CD14-positive monocyte (primary cell): ENCODE data around the gene SECISBP2. TPM values are rescaled to one million over a fixed set of nuclear protein-coding genes. Genes with fewer than 3 reads are reported as not detected.

ENCODE experiments used
- DNase-seq, 3 donors: peaks; one replicate each; pipeline ENCODE4 v3.0.0-alpha.2; 2011 to 2022
- H2AFZ ChIP-seq: 2 replicates; pipeline ENCODE4 v1.6.0; 2012; ENCODE audit warnings: mild to moderate bottlenecking, low read depth, low read length, inconsistent platforms; ENCODE audit not compliant: insufficient read depth, poor library complexity, severe bottlenecking
- H3K27ac ChIP-seq, 2 donors: 1 replicate in 1 of 2; 2 replicates in 1 of 2; pipeline ENCODE4 v1.5.1; 2012 to 2013; ENCODE audit warnings: low read length in 2 of 2, control low read depth in 1 of 2, inconsistent platforms in 1 of 2, low read depth in 1 of 2, mild to moderate bottlenecking in 1 of 2
- H3K27me3 ChIP-seq, 2 donors: one replicate each; pipeline versions ENCODE4 v1.6.0 to v1.6.1; 2011 to 2013; ENCODE audit warnings: low read length in 2 of 2; ENCODE audit not compliant: control insufficient read depth in 2 of 2, insufficient read depth in 2 of 2
- H3K36me3 ChIP-seq, 2 donors: replicated peaks in 1 of 2; 1 replicate in 1 of 2; 2 replicates in 1 of 2; pipeline versions ENCODE4 v1.5.1 to v1.6.1; 2012 to 2013; ENCODE audit warnings: low read length in 2 of 2, control low read depth in 1 of 2, inconsistent platforms in 1 of 2, mild to moderate bottlenecking in 1 of 2; ENCODE audit not compliant: insufficient read depth in 2 of 2, control insufficient read depth in 1 of 2
- H3K4me1 ChIP-seq, 2 donors: 1 replicate in 1 of 2; 2 replicates in 1 of 2; pipeline versions ENCODE4 v1.5.1 to v1.6.1; 2012 to 2013; ENCODE audit warnings: low read length in 2 of 2, control low read depth in 1 of 2, inconsistent platforms in 1 of 2, mild to moderate bottlenecking in 1 of 2, moderate library complexity in 1 of 2; ENCODE audit not compliant: insufficient read depth in 2 of 2, control insufficient read depth in 1 of 2
- H3K4me2 ChIP-seq: replicated peaks from 2 replicates; pipeline ENCODE3; 2012; ENCODE audit warnings: low read length, moderate library complexity, mild to moderate bottlenecking; ENCODE audit not compliant: poor library complexity, severe bottlenecking; ENCODE audit errors: extremely low read depth
- H3K4me3 ChIP-seq, 3 experiments: fragments of 200-600 bp in 1 of 3; sonication (generic) in 1 of 3; replicated peaks in 1 of 3; 1 replicate in 2 of 3; 2 replicates in 1 of 3; pipeline ENCODE4 v1.5.1; 2011 to 2013; ENCODE audit warnings: low read length in 3 of 3, mild to moderate bottlenecking in 3 of 3, control low read depth in 2 of 3, low read depth in 2 of 3, inconsistent platforms in 1 of 3, moderate library complexity in 1 of 3
- H3K79me2 ChIP-seq: 2 replicates; pipeline ENCODE4 v1.6.0; 2012; ENCODE audit warnings: mild to moderate bottlenecking, control low read depth, inconsistent platforms, low read length, moderate library complexity; ENCODE audit not compliant: insufficient read depth
- H3K9ac ChIP-seq: 2 replicates; pipeline ENCODE4 v1.6.0; 2017; ENCODE audit warnings: low read length, mild to moderate bottlenecking; ENCODE audit not compliant: insufficient read depth, poor library complexity, severe bottlenecking
- H3K9me3 ChIP-seq, 2 donors: replicated peaks in 1 of 2; 1 replicate in 1 of 2; 2 replicates in 1 of 2; pipeline versions ENCODE4 v1.5.1 to v1.6.1; 2012 to 2013; ENCODE audit warnings: low read length in 2 of 2, control low read depth in 1 of 2; ENCODE audit not compliant: control insufficient read depth in 1 of 2, insufficient read depth in 1 of 2
- H4K20me1 ChIP-seq: 2 replicates; pipeline ENCODE4 v1.6.0; 2012; ENCODE audit warnings: mild to moderate bottlenecking, low read length, control low read depth, moderate library complexity; ENCODE audit not compliant: insufficient read depth
- H3K27ac Mint-ChIP-seq, 7 donors: one replicate each; pipeline ENCODE4 v1.8.0; 2020; ENCODE audit warnings: mild to moderate bottlenecking in 7 of 7, mixed read lengths in 7 of 7, moderate library complexity in 6 of 7, inconsistent platforms in 2 of 7
- H3K27me3 Mint-ChIP-seq, 3 donors: one replicate each; pipeline ENCODE4 v1.8.0; 2021 to 2022; ENCODE audit warnings: low read depth in 3 of 3, mild to moderate bottlenecking in 3 of 3, mixed read lengths in 3 of 3, moderate library complexity in 3 of 3, inconsistent platforms in 1 of 3
- H3K36me3 Mint-ChIP-seq, 2 donors: one replicate each; pipeline ENCODE4 v1.8.0; 2020; ENCODE audit warnings: mixed read lengths in 2 of 2, inconsistent platforms in 1 of 2, mild to moderate bottlenecking in 1 of 2
- H3K4me1 Mint-ChIP-seq: one replicate; pipeline ENCODE4 v1.8.0; 2020; ENCODE audit warnings: mild to moderate bottlenecking, mixed read lengths
- H3K4me3 Mint-ChIP-seq, 2 donors: one replicate each; pipeline ENCODE4 v1.8.0; 2020; ENCODE audit warnings: mild to moderate bottlenecking in 2 of 2, mixed read lengths in 2 of 2, moderate library complexity in 1 of 2
- H3K9me3 Mint-ChIP-seq, 7 donors: one replicate each; pipeline ENCODE4 v1.8.0; 2020 to 2022; ENCODE audit warnings: mixed read lengths in 7 of 7, mild to moderate bottlenecking in 6 of 7, moderate library complexity in 6 of 7, inconsistent platforms in 2 of 7
- CTCF ChIP-seq: fragments of 200-600 bp; IDR thresholded peaks from one replicate; pipeline ENCODE4 v1.8.0; 2022; ENCODE audit warnings: antibody characterized with exemption, mild to moderate bottlenecking
- WGBS: methylation state at CpG from one replicate; pipeline ENCODE4 v1.1.5; 2013; ENCODE audit warnings: missing lambda C conversion rate; ENCODE audit not compliant: insufficient coverage; 5-methylcytosine and 5-hydroxymethylcytosine counted together
- intact Hi-C, 2 donors: fragments of 100-400 bp; cut with micrococcal nuclease; formaldehyde crosslinking; loops; one replicate each; pipeline versions ENCODE4 v1.15.0 to v1.15.1; 2023
- polyA plus RNA-seq, 3 donors: library from polyadenylated mRNA; depleted of rRNA in 1 of 3; unstranded in 2 of 3; stranded (reverse) in 1 of 3; fragments of 300-500 nt in 2 of 3; fragments of >200 nt in 1 of 3; fragmentation: Illumina TruSeq in 2 of 3; gene quantifications; 1 replicate in 2 of 3; 2 replicates in 1 of 3; pipeline ENCODE4 v1.2.3, GENCODE V29; 2012 to 2021

The SECISBP2 gene
- polyA plus RNA-seq, 3 donors: 8.6 to 51.4 (median 9.8) TPM

DNA sequence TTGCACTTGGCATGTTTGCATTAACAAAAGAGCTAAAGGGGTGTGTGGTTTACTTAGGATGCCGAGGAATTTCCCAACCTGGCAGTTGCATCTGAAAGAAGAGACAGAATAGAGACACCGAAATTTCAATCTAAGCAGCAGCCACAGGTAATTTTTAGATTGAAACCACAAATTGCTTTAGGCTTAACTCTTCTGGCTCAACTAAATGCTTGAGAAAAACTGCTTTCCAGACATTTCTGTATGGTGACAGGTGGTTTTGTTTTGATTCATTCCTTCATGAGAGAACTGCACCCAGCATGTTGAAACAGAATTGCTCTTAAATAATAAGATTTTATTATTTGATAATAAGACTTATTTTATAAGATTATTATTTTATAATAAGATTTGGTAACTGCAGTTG, 21.5 kb downstream of the SECISBP2 start:
- H3K27ac Mint-ChIP-seq: no peak overlapping the region
- no peak overlapping the region for H3K4me2 ChIP-seq
- no peak for TF ChIP-seq CTCF

GRCh38 chr9:89340332-89340731, 22.0 kb downstream of the SECISBP2 start:
- Histone ChIP-seq H3K79me2 (no peaks in the 10 kb centered on the region), H2AFZ (no peak overlapping the region), H3K9ac (no peak overlapping the region), H3K4me1 (no peaks in the 10 kb centered on the region), H3K4me3 (no peak overlapping the region), H3K4me2 (no peak overlapping the region), H3K27me3 (no peaks in the 10 kb centered on the region), H3K9me3 (no peaks in the 10 kb centered on the region), H4K20me1 (no peaks in the 10 kb centered on the region), H3K27ac (no peak overlapping the region), H3K36me3 (peaks cover 84 to 100% of the 10 kb centered on the region in 2 donors)
- no peak overlapping the region for H3K27ac Mint-ChIP-seq
- TF ChIP-seq CTCF: no peak
- intact Hi-C loops: no loop called here
- H3K27me3 Mint-ChIP-seq: no peaks in the 10 kb centered on the region
- H3K4me1 Mint-ChIP-seq: no peaks in the 10 kb centered on the region
- H3K36me3 Mint-ChIP-seq: peaks cover 91 to 97% of the 10 kb centered on the region in 2 donors
- peaks cover 0 to 2% (median 0%) of the 10 kb centered on the region in 7 donors for H3K9me3 Mint-ChIP-seq
- WGBS: no CpG with 5 or more reads among the region's 3 CpGs
- DNase-seq: no peak
- no peak overlapping the region for H3K4me3 Mint-ChIP-seq

More for the DNA sequence above, 21.5 kb downstream of the SECISBP2 start:
- H3K36me3 ChIP-seq: peaks cover 83 to 100% of the 10 kb centered on the region in 2 donors
- no peak overlapping the region for H3K27ac ChIP-seq
- H4K20me1 ChIP-seq: no peaks in the 10 kb centered on the region
- WGBS: 100% methylated on average over 1 of the region's 2 CpGs
- peaks cover 91 to 97% of the 10 kb centered on the region in 2 donors for H3K36me3 Mint-ChIP-seq
- H3K4me3 Mint-ChIP-seq: no peak overlapping the region
- no peaks in the 10 kb centered on the region for H3K27me3 ChIP-seq
- H3K9me3 Mint-ChIP-seq: peaks cover 0 to 2% (median 0%) of the 10 kb centered on the region in 7 donors
- no peaks in the 10 kb centered on the region for H3K27me3 Mint-ChIP-seq
- H3K9ac ChIP-seq: no peak overlapping the region
- no peak for DNase-seq
- no peaks in the 10 kb centered on the region for H3K4me1 ChIP-seq
- no peak overlapping the region for H3K4me3 ChIP-seq
- no peaks in the 10 kb centered on the region for H3K79me2 ChIP-seq
- no peaks in the 10 kb centered on the region for H3K4me1 Mint-ChIP-seq
- intact Hi-C loops: no loop called here
- H2AFZ ChIP-seq: no peak overlapping the region
- no peaks in the 10 kb centered on the region for H3K9me3 ChIP-seq
